CD8-positive, alpha-beta memory T cell (primary cell): ENCODE measurements around the gene SNRK. TPM values are rescaled to one million over a fixed set of nuclear protein-coding genes. Genes with fewer than 3 reads are reported as not detected.

Experiments used
- CTCF ChIA-PET: fragments of 350-600 bp; sonication (Branson Sonifier 250); formaldehyde crosslinking; loops from one replicate; lab custom pipeline; 2021; ENCODE audit warnings: antibody characterized with exemption; lab: Charles Lee
- POLR2A ChIA-PET: fragments of 350-600 bp; sonication (Branson Sonifier 250); formaldehyde crosslinking; loops from one replicate; lab custom pipeline; 2021; ENCODE audit warnings: antibody characterized with exemption; lab: Charles Lee
- DNase-seq, 5 donors: peaks; one replicate each; pipeline versions ENCODE4 v3.0.0 to v3.0.0-alpha.2; 2020 to 2022; ENCODE audit warnings: mixed read lengths in 1 of 5
- H3K27ac ChIP-seq: one replicate; pipeline ENCODE4 v1.7.0; 2013; ENCODE audit warnings: low read depth, mild to moderate bottlenecking, low read length, moderate library complexity
- H3K27me3 ChIP-seq: 2 replicates; pipeline ENCODE4 v1.7.0; 2013; ENCODE audit warnings: low read length, mild to moderate bottlenecking; ENCODE audit not compliant: insufficient read depth, poor library complexity, severe bottlenecking
- H3K36me3 ChIP-seq: 2 replicates; pipeline ENCODE4 v1.7.0; 2013; ENCODE audit warnings: mild to moderate bottlenecking, low read length, moderate library complexity; ENCODE audit not compliant: insufficient read depth
- H3K4me1 ChIP-seq: 2 replicates; pipeline ENCODE4 v1.7.0; 2013; ENCODE audit warnings: mild to moderate bottlenecking, low read length, moderate library complexity; ENCODE audit not compliant: insufficient read depth
- H3K4me3 ChIP-seq: 2 replicates; pipeline ENCODE4 v1.7.0; 2013; ENCODE audit warnings: mild to moderate bottlenecking, low read length
- H3K9me3 ChIP-seq: 2 replicates; pipeline ENCODE4 v1.7.0; 2013; ENCODE audit warnings: mild to moderate bottlenecking, low read length
- H3K27ac Mint-ChIP-seq, 8 donors: one replicate each; pipeline ENCODE4 v1.8.0; 2020 to 2021; ENCODE audit warnings: mixed read lengths in 8 of 8, mild to moderate bottlenecking in 6 of 8, inconsistent platforms in 3 of 8, moderate library complexity in 3 of 8
- H3K27me3 Mint-ChIP-seq, 2 donors: one replicate each; pipeline ENCODE4 v1.8.0; 2020 to 2021; ENCODE audit warnings: mixed read lengths in 2 of 2, mild to moderate bottlenecking in 1 of 2, moderate library complexity in 1 of 2
- H3K36me3 Mint-ChIP-seq, 3 donors: one replicate each; pipeline ENCODE4 v1.8.0; 2020 to 2021; ENCODE audit warnings: mixed read lengths in 3 of 3, inconsistent platforms in 1 of 3, mild to moderate bottlenecking in 1 of 3
- H3K4me1 Mint-ChIP-seq, 3 donors: one replicate each; pipeline ENCODE4 v1.8.0; 2020 to 2021; ENCODE audit warnings: mixed read lengths in 3 of 3, inconsistent platforms in 1 of 3, mild to moderate bottlenecking in 1 of 3
- H3K4me3 Mint-ChIP-seq, 7 donors: one replicate each; pipeline ENCODE4 v1.8.0; 2020 to 2021; ENCODE audit warnings: mixed read lengths in 7 of 7, mild to moderate bottlenecking in 6 of 7, moderate library complexity in 4 of 7, inconsistent platforms in 2 of 7
- H3K9me3 Mint-ChIP-seq, 5 donors: one replicate each; pipeline ENCODE4 v1.8.0; 2020 to 2022; ENCODE audit warnings: mixed read lengths in 5 of 5, mild to moderate bottlenecking in 3 of 5, moderate library complexity in 2 of 5, inconsistent platforms in 1 of 5
- polyA plus RNA-seq: library from polyadenylated mRNA; unstranded; fragments of 300-500 nt; fragmentation: Illumina TruSeq; gene quantifications from one replicate; pipeline ENCODE4 v1.2.3, GENCODE V29; 2021
- total RNA-seq, 2 experiments: library from RNA; stranded (reverse); gene quantifications; one replicate each; pipeline ENCODE4 v1.2.3, GENCODE V29; 2021

SNRK gene
- total and polyA plus RNA-seq, 3 experiments from 2014 or later, result 34.2 to 55.1 (median 35.9) TPM

- Mint-ChIP-seq H3K4me1 (peaks cover 41 to 56% (median 50%) of the 10 kb centered on the region in 3 donors), H3K27ac (peak overlapping the region; percentile 21 to 85 (median 76)), H3K36me3 (no peaks in the 10 kb centered on the region), H3K27me3 (peaks cover 0 to 1% of the 10 kb centered on the region in 2 donors), H3K9me3 (no peaks in the 10 kb centered on the region), H3K4me3 (peak overlapping the region in 4 of 7 donors; percentile 20 to 64 (median 44))
- ChIA-PET POLR2A (no interaction called here), CTCF (interaction anchor here (1.2 to 1.9 kb wide), 4 partner anchors 86 to 210 kb away, joined by 3 to 4 read pairs (median 3); partner anchors contain the start of gene SNRK)
- no peak overlapping the region for H3K27ac ChIP-seq
- no peaks in the 10 kb centered on the region for H3K36me3 ChIP-seq
- peaks cover 15% of the 10 kb centered on the region for H3K4me1 ChIP-seq
- no peak overlapping the region for H3K4me3 ChIP-seq
- H3K27me3 ChIP-seq, result no peaks in the 10 kb centered on the region
- DNase-seq, result no peak
- H3K9me3 ChIP-seq, result no peaks in the 10 kb centered on the region
Observed at GRCh38 chr3:43372007-43372740, 85.8 kb downstream of the SNRK start.

GRCh38 chr3:43372809-43373559 lies 86.6 kb downstream of the SNRK start:
- no peaks in the 10 kb centered on the region for H3K9me3 ChIP-seq
- peaks cover 47 to 60% (median 55%) of the 10 kb centered on the region in 3 donors for H3K4me1 Mint-ChIP-seq
- H3K27me3 ChIP-seq, result no peaks in the 10 kb centered on the region
- H3K27me3 Mint-ChIP-seq, result peaks cover 0 to 1% of the 10 kb centered on the region in 2 donors
- peaks cover 22% of the 10 kb centered on the region for H3K4me1 ChIP-seq
- DNase-seq, result no peak
- no peak overlapping the region for H3K27ac ChIP-seq
- no peak overlapping the region for H3K4me3 Mint-ChIP-seq
- CTCF ChIA-PET, result interaction anchor here (1.2 to 1.7 kb wide), 2 partner anchors 116 to 210 kb away, joined by 3 read pairs; no protein-coding TSS in a partner anchor
- peak overlapping the region in 4 of 8 donors; percentile 19 to 85 (median 80) for H3K27ac Mint-ChIP-seq
- no peaks in the 10 kb centered on the region for H3K36me3 Mint-ChIP-seq
- POLR2A ChIA-PET, result no interaction called here
- H3K9me3 Mint-ChIP-seq, result no peaks in the 10 kb centered on the region
- no peaks in the 10 kb centered on the region for H3K36me3 ChIP-seq
- no peak overlapping the region for H3K4me3 ChIP-seq

GRCh38 chr3:43373560-43373928 lies 87.2 kb downstream of the SNRK start:
- Mint-ChIP-seq H3K27ac (no peak overlapping the region), H3K27me3 (peaks cover 0 to 1% of the 10 kb centered on the region in 2 donors), H3K36me3 (no peaks in the 10 kb centered on the region), H3K4me1 (peaks cover 50 to 60% (median 55%) of the 10 kb centered on the region in 3 donors), H3K9me3 (no peaks in the 10 kb centered on the region), H3K4me3 (no peak overlapping the region)
- ChIA-PET POLR2A (no interaction called here), CTCF (interaction anchor here (1.2 to 1.7 kb wide), 2 partner anchors 116 to 211 kb away, joined by 3 read pairs; no protein-coding TSS in a partner anchor)
- H3K4me1 ChIP-seq, result peaks cover 23% of the 10 kb centered on the region
- H3K4me3 ChIP-seq, result no peak overlapping the region
- no peaks in the 10 kb centered on the region for H3K9me3 ChIP-seq
- H3K27me3 ChIP-seq, result no peaks in the 10 kb centered on the region
- no peak overlapping the region for H3K27ac ChIP-seq
- H3K36me3 ChIP-seq, result no peaks in the 10 kb centered on the region
- DNase-seq, result no peak

GRCh38 chr3:43378066-43378935 lies 92.0 kb downstream of the SNRK start:
- ChIA-PET POLR2A (interaction anchor here (0.7 to 1.0 kb wide), 3 partner anchors 32 to 216 kb away, joined by 3 to 4 read pairs (median 3); partner anchors contain the start of gene SNRK), CTCF (interaction anchor here (0.6 to 3.4 kb wide), 29 partner anchors 9 to 417 kb away, joined by 3 to 34 read pairs (median 4); partner anchors contain the start of gene SNRK)
- Mint-ChIP-seq H3K4me1 (peaks cover 18 to 33% (median 25%) of the 10 kb centered on the region in 3 donors), H3K27ac (peak overlapping the region; percentile 3 to 85 (median 62)), H3K9me3 (no peaks in the 10 kb centered on the region), H3K27me3 (peaks cover 0 to 1% of the 10 kb centered on the region in 2 donors), H3K4me3 (peak overlapping the region in 3 of 7 donors; percentile 2 to 45 (median 20)), H3K36me3 (peaks cover 0 to 17% (median 0%) of the 10 kb centered on the region in 3 donors)
- peaks cover 8% of the 10 kb centered on the region for H3K4me1 ChIP-seq
- H3K36me3 ChIP-seq, result no peaks in the 10 kb centered on the region
- no peaks in the 10 kb centered on the region for H3K27me3 ChIP-seq
- H3K4me3 ChIP-seq, result no peak overlapping the region
- DNase-seq, result peak; percentile 47 to 82 (median 62)
- H3K27ac ChIP-seq, result no peak overlapping the region
- H3K9me3 ChIP-seq, result no peaks in the 10 kb centered on the region

- no peaks in the 10 kb centered on the region for H3K27me3 ChIP-seq
- no peaks in the 10 kb centered on the region for H3K9me3 ChIP-seq
- no peaks in the 10 kb centered on the region for H3K9me3 Mint-ChIP-seq
- no peak for DNase-seq
- H3K36me3 Mint-ChIP-seq, result peaks cover 0 to 18% (median 0%) of the 10 kb centered on the region in 3 donors
- peaks cover 8% of the 10 kb centered on the region for H3K4me1 ChIP-seq
- no peaks in the 10 kb centered on the region for H3K36me3 ChIP-seq
- ChIA-PET POLR2A (no interaction called here), CTCF (interaction anchor here (0.9 to 3.4 kb wide), 3 partner anchors 10 to 217 kb away, joined by 3 to 34 read pairs (median 22); no protein-coding TSS in a partner anchor)
- H3K27ac Mint-ChIP-seq, result peak overlapping the region in 2 of 8 donors; percentile 5 to 45
- no peak overlapping the region for H3K4me3 Mint-ChIP-seq
- H3K4me3 ChIP-seq, result no peak overlapping the region
- H3K27me3 Mint-ChIP-seq, result peaks cover 0 to 1% of the 10 kb centered on the region in 2 donors
- H3K27ac ChIP-seq, result no peak overlapping the region
- H3K4me1 Mint-ChIP-seq, result peaks cover 20 to 30% (median 24%) of the 10 kb centered on the region in 3 donors
Observed at GRCh38 chr3:43379343-43379742, 93.0 kb downstream of the SNRK start.

- Mint-ChIP-seq H3K27ac (peak overlapping the region; percentile 90 to 99 (median 96)), H3K4me1 (peaks cover 71 to 88% (median 85%) of the 10 kb centered on the region in 3 donors), H3K4me3 (peak overlapping the region in 3 of 7 donors; percentile 37 to 81 (median 69)), H3K27me3 (no peaks in the 10 kb centered on the region), H3K36me3 (peaks cover 0 to 10% (median 1%) of the 10 kb centered on the region in 3 donors), H3K9me3 (no peaks in the 10 kb centered on the region)
- Histone ChIP-seq H3K27ac (no peak overlapping the region), H3K9me3 (no peaks in the 10 kb centered on the region), H3K36me3 (no peaks in the 10 kb centered on the region), H3K27me3 (no peaks in the 10 kb centered on the region), H3K4me3 (no peak overlapping the region), H3K4me1 (peaks cover 43% of the 10 kb centered on the region)
- no peak for DNase-seq
- ChIA-PET CTCF (interaction anchor here (0.9 to 2.4 kb wide), 6 partner anchors 9 to 427 kb away, joined by 3 to 22 read pairs (median 4); no protein-coding TSS in a partner anchor), POLR2A (interaction anchor here (1.3 to 1.5 kb wide), 2 partner anchors 102 to 951 kb away, joined by 3 to 4 read pairs; partner anchors contain the start of genes SNRK and TCAIM)
Observed at GRCh38 chr3:43388175-43388574, 101.8 kb downstream of the SNRK start.

- no peaks in the 10 kb centered on the region for H3K36me3 ChIP-seq
- no peaks in the 10 kb centered on the region for H3K27me3 Mint-ChIP-seq
- H3K4me3 Mint-ChIP-seq, result peak overlapping the region in 6 of 7 donors; percentile 30 to 88 (median 68)
- peak overlapping the region; percentile 36 for H3K4me3 ChIP-seq
- H3K27ac ChIP-seq, result peak overlapping the region; percentile 62
- H3K27me3 ChIP-seq, result no peaks in the 10 kb centered on the region
- CTCF ChIA-PET, result interaction anchor here (0.6 to 2.4 kb wide), 14 partner anchors 10 to 428 kb away, joined by 3 to 22 read pairs (median 4); partner anchors contain the start of gene SNRK
- peaks cover 44% of the 10 kb centered on the region for H3K4me1 ChIP-seq
- peaks cover 0 to 18% (median 1%) of the 10 kb centered on the region in 3 donors for H3K36me3 Mint-ChIP-seq
- DNase-seq, result peak in 2 of 5 donors; percentile 4 to 14
- POLR2A ChIA-PET, result interaction anchor here (0.6 to 1.5 kb wide), 12 partner anchors 13 to 950 kb away, joined by 3 to 5 read pairs (median 3); partner anchors contain the start of genes SNRK and TCAIM
- peaks cover 78 to 96% (median 93%) of the 10 kb centered on the region in 3 donors for H3K4me1 Mint-ChIP-seq
- peak overlapping the region; percentile 90 to 99 (median 96) for H3K27ac Mint-ChIP-seq
- H3K9me3 ChIP-seq, result no peaks in the 10 kb centered on the region
- H3K9me3 Mint-ChIP-seq, result no peaks in the 10 kb centered on the region
Observed at GRCh38 chr3:43388915-43389314, 102.6 kb downstream of the SNRK start.
